HG03571 (cell line): ENCODE results near the gene DCST1.
"Not testable (repeated sequence)": the region's sequence is repeated elsewhere in the genome, so short reads cannot be mapped to it uniquely, and the experiment has no call there.

Source experiments
- ATAC-seq: cut with Tn5 transposase; IDR thresholded peaks from one replicate; pipeline ENCODE4 v1.9.1; 2021; ENCODE audit not compliant: unreplicated experiment

DCST1 gene, protein sequence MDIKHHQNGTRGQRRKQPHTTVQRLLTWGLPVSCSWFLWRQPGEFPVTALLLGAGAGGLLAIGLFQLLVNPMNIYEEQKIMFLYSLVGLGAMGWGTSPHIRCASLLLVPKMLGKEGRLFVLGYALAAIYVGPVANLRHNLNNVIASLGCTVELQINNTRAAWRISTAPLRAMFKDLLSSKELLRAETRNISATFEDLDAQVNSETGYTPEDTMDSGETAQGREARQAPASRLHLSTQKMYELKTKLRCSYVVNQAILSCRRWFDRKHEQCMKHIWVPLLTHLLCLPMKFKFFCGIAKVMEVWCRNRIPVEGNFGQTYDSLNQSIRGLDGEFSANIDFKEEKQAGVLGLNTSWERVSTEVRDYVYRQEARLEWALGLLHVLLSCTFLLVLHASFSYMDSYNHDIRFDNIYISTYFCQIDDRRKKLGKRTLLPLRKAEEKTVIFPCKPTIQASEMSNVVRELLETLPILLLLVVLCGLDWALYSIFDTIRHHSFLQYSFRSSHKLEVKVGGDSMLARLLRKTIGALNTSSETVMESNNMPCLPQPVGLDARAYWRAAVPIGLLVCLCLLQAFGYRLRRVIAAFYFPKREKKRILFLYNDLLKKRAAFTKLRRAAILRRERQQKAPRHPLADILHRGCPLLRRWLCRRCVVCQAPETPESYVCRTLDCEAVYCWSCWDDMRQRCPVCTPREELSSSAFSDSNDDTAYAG

DNA sequence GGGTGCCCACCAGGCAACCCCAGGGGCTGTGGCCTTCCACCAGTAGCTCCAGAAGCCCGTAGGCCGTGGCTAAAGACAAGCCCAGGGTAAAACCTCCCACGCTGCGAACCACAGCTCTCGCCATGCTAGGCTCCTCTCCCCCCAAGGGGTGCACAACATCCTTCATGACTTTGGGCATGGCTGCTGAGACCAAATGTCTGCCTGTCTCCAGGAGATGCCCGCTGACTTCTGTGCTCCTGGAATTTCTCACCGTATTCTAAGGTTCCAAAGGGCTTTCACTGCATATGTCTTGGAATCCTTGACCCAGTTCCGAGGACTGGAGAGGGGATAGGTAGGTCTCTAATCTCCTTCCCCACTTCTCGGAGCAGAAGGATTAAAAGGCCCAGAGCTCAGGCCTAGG is at the start of gene DCST1, which contains the start of gene DCST2:
DCST1 (plus strand) TSS at position 301 of the 400 bp plus-strand sequence. CDS start 213 bp downstream, outside the sequence.
DCST2 (minus strand) TSS at position 258 of the 400 bp plus-strand sequence; CDS start at position 178, 80 bp downstream.
- ATAC-seq = no peak

DNA sequence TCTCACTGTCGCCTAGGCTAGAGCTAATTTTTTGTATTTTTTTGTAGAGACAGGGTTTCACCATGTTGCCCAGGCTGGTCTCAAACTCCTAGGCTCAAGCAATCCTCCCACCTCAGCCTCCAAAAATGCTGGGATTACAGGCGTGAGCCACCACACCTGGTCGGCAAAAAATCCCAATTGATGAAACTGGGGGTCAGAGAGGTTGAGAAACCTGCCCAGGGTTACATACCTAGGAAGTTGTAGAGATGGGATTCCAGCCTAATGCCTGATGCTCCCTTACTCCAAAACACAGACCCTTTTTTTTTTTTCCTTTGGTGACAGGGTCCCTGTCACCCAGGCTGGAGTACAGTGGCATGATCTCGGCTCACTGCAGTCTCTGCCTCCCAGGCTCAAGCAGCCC is 46.9 kb upstream of the DCST1 start:
- ATAC-seq = not testable (repeated sequence)

DNA sequence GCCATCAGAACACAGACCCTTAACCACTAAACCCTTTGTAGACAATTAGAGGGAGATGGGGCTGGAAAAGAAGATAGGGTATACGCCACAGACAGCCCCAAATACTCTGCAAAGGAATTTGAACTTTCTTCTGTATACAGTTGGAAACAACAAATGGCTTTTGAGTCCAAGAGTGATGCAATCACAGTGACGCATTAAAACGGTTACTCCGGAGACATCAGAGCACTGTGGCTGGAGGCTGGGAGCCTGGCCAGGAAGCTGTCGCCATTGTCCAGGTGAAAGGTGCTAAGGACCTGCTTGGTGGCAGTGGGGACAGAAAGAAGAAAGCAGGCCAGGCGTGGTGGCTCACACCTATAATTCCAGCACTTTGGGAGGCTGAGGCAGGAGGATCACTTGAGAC is 46.3 kb upstream of the DCST1 start:
- ATAC-seq = no peak

DNA sequence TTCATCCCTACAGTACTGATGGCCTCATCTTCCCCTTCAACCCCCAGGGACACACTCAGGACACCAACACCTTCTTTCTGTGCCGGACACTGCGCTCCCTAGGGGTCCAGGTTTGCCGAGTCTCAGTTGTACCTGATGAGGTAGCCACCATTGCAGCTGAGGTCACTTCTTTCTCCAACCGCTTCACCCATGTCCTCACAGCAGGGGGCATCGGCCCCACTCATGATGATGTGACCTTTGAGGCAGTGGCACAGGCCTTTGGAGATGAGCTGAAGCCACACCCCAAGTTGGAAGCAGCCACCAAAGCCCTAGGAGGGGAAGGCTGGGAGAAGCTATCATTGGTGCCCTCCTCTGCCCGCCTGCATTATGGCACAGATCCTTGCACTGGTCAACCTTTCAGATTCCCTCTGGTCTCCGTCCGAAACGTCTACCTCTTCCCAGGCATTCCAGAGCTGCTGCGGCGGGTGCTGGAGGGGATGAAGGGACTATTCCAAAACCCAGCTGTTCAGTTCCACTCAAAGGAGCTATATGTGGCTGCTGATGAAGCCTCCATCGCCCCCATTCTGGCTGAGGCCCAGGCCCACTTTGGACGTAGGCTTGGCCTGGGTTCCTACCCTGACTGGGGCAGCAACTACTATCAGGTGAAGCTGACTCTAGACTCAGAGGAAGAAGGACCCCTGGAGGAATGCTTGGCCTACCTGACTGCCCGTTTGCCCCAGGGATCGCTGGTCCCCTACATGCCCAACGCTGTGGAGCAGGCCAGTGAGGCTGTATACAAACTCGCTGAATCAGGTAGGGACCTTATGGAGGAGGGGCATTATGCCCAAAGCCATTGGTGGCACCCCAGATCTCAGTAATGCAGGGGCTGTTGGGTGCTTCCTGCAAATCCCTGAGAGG is 45.3 kb upstream of the DCST1 start:
- ATAC-seq = no peak

DNA sequence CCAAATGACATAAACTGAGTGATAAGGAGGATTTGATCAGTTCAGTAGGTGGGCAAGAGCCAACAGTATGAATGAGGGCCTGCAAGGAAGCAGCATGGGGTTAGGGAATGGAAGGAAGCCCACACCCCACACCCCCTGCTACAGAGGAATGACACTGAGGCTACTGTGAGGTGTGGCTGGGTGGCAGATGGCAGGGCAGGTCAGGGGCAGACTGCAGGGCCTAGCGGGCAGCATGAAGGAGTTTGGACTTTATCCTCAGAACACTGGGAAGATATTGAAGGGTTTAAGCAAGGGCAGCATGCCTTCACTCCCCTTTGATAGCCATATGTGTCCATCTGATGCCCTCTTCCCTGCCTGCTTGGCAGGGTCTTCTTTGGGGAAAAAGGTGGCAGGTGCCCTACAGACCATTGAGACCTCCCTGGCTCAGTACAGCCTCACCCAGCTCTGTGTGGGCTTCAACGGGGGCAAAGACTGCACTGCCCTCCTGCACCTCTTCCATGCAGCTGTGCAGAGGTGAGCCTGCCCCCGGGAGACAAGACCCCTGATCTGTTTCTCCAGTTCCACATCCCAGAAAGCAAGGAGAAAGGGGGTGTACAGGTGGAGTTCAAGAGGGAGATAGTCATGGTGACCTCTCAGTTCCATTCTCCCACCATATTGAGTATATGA is 44.3 kb upstream of the DCST1 start:
- ATAC-seq = no peak

DNA sequence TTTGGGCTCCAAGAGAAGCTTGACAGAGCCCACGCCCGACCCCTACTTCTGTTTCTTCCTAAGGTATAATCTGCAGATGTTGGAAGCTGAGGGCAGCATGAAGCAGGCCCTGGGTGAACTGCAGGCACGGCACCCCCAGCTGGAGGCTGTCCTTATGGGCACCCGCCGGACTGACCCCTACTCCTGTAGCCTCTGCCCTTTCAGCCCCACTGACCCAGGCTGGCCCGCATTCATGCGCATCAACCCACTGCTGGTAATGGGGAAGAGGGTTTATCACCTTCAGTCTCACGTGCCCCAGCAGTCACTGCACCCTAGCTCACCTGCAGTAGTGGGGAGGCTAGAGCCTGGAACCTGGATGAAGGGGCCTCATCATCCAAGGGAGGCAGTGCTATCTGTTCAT is 43.3 kb upstream of the DCST1 start:
- ATAC-seq = no peak

DNA sequence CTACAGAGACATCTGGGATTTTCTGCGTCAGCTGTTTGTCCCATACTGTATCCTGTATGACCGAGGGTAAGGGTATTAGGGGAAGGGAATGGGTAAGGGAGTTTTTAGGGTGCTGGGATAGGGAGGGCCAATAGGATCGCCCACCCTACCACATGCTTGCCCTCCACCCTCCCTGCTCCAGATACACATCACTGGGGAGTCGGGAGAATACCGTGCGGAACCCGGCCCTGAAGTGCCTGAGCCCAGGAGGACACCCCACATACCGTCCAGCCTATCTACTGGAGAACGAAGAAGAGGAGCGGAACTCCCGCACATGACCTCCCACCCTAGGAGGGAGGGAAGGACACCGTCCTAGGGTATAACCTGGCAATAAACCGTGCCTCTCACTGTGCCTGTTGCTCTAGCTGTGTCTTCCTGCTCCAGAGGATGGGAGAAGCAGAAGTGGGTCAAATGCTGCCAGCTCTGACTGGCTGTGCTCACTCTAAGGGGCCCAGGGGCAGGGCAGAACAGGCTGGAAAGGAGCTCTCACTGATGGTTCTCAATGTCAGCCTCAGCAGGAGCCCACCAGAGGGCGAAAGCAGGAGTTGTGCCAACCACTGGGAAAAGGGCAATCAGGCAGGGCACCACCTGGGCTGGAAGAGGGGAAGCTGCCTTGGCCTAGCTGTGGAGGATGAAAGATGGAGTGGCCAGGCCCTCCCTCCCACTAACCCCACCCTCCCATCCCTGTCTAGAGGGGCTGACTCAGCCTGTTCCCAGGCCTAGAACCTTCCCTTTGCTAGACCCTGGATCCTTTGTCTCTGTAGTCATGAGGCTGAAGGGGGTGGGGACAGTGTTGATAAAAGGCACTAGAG is 40.7 kb upstream of the DCST1 start:
- ATAC-seq = no peak

DNA sequence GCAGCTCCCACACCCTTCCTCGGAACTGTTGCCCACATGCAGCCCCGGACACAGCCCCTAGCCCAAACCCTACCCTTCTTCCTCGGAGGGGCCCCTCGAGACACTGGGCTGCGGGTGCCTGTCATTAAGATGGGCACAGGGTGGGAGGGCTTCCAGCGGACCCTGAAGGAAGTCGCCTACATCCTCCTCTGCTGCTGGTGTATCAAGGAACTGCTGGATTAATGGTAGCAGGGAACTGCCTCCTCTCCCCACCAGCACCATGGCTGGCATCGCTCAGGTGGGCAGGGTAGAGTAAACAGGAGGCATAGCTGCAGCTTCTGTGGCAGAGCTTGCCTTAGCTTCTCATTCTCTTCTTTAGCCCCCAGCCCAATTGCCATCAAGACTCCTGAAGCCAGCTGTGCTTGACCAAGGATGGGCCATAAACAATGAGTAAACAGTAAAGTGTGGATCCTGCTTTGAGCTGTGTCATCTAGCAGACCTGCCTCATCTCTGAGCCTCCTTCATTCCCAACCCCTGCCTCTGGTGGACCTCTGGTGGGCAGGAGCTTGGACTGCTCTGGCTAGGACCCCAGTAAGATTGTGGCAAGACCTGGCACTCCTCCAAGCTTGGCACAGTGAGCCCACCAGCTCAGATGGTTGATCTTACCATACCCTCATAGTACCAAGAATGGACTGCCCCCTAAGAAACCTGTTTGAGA is 39.9 kb upstream of the DCST1 start, which contains the start of gene LENEP:
LENEP (plus strand) TSS at position 15 of the 697 bp plus-strand sequence; CDS start at position 37, 22 bp downstream.
- ATAC-seq = no peak

DNA sequence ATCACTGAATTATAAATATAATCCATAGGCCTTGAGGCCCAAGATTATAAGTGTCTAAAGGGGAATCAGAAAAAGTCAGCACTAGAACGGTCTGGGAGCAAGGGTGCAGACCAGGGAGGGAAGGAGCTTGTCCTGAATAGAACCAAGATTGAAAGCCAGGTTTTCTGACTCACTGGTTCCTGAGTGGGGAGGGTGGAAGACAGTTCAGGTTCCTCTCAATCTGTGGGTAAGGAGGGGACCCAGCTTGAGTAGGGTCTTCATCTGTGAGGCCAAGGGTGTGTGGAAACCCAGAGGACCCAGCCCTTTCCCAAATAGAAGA is 39.4 kb upstream of the DCST1 start:
- ATAC-seq = no peak

DNA sequence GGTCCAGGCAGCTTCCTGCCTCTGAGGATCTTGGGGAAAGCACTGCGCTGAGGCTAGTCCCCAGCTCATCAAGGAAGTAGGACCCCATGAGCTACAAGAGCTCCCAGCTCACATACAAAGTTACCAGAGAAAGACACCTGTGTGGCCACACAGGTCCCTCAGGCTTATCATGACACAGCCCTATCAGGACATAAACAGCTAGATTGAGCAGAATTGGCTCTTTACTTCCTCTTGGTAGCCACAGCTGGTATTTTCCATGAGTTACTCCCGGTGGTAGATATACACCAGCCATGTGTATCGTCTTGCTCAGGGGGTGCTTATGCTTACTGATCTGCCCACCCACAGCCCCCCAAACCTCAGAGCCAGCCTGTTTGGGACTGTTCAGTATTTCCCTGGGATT is 39.0 kb upstream of the DCST1 start:
- no peak for ATAC-seq

DNA sequence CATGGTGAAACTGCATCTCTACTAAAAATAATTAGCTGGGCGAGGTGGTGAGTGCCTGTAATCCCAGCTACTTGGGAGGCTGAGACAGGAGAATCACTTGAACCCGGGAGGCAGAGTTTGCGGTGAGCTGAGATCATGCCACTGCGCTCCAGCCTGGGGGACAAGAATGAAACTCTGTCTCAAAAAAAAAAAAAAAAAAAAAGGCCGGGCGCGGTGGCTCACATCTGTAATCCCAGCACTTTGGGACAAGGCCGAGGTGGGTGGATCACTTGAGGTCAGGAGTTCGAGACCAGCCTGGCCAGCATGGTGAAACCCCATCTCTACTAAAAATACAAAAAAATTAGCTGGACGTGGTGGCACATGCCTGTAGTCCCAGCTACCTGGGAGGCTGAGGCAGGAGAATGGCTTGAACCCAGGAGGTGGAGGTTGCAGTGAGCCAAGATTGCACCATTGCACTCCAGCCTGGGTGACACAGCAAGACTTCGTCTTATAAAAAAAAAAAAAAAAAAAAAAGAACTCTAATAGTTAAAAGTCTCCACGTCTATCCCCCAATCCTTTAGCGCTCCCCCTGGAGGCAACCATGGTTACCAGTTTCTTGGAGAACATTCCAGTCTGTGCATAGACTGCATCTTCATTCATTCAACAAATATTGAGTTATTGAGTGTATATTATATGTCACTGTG is 38.2 kb upstream of the DCST1 start:
- ATAC-seq = not testable (repeated sequence)

DNA sequence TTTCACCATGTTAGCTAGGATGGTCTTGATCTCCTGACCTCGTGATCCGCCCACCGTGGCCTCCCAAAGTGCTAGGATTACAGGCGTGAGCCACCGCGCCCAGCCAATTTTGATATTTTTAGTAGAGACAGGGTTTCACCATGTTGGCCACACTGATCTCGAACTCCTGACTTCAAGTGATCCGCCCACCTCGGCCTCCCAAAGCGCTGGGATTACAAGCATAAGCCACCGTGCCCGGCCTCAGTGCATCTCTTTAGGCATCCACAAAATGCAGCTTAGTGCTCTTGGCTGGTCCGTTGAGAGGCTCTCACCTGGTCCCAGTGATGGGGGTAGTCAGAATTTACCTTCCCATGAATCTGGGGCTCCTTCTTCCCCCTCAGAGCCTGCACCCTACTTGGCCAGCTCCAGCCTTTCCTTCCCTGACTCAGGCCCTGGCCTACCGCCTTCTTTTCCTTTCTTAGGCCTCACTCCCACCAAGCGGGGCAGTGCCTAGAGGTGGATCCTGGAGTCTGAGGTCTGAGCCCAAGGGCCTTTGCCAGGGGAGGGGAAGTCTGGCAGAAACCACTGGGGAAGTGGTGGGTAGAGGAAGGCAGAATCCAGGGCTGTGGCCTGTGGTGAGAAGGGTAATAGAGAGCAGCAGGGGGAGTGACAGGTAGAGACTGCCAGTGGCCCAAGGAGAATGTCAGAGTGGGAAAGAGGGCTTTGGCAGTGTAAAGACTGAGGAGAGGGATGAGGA is 36.5 kb upstream of the DCST1 start:
- no peak for ATAC-seq

DNA sequence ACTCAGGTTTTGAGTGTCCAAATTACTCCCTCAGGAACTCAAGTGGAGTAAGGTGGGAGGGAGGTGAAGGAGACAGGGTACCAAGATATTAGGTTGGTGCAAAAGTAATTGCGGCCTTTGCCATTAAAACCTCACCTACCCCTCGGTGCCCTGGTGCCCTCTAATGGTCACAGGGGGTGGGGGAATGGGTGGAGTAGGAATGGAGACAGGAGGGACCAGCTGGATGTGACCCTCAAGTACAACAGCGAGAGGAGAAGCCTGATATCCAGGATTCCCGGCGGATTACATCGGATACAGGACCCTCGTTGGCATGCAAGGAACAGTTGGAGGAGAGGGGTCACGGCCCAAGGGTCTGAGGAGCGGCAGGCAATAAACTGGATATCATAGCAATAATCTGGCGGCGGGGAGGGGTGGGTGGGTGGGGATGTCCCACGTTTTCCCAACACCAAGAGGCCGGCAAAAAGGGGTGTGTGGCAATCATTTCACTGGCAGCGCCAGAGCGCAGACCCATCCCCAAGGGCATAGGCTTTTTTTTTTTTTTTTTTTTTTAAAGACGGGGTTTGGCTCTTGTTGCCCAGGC is 35.3 kb upstream of the DCST1 start:
- ATAC-seq = no peak

DNA sequence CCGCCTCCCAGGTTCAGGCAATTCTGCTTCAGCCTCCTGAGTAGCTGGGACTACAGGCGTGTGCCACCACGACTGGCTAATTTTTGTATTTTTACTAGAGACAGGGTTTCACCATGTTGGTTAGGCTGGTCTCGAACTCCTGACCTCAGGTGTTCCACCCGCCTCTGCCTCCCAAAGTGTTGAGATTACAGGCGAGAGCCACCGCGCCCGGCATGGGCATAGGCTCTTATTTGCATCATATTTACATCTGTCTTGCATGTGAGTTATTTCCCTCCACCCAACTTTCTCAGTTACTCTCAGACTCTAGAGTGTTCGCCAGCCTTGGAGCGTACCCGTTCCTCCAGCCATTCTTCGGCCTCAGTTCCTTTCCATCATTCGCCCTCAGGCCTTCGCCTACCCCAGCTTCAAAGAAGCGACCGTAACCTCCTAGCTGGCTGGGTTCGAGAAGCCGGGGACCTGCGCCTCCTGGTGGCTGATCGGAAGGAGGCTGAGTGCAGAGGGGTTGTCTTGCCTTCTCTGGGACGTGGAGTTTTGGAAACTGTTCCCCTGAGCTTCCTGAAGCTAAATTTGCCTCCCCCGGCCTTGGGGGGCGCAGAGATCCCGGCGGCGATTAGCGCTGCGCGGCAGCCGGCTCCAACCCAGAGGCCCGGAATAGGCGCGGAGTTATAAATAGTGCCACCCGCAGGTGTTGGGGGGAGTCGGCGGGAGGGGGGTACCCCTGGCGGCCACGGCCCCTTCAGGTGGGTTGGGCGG is 34.6 kb upstream of the DCST1 start:
- ATAC-seq = no peak

DNA sequence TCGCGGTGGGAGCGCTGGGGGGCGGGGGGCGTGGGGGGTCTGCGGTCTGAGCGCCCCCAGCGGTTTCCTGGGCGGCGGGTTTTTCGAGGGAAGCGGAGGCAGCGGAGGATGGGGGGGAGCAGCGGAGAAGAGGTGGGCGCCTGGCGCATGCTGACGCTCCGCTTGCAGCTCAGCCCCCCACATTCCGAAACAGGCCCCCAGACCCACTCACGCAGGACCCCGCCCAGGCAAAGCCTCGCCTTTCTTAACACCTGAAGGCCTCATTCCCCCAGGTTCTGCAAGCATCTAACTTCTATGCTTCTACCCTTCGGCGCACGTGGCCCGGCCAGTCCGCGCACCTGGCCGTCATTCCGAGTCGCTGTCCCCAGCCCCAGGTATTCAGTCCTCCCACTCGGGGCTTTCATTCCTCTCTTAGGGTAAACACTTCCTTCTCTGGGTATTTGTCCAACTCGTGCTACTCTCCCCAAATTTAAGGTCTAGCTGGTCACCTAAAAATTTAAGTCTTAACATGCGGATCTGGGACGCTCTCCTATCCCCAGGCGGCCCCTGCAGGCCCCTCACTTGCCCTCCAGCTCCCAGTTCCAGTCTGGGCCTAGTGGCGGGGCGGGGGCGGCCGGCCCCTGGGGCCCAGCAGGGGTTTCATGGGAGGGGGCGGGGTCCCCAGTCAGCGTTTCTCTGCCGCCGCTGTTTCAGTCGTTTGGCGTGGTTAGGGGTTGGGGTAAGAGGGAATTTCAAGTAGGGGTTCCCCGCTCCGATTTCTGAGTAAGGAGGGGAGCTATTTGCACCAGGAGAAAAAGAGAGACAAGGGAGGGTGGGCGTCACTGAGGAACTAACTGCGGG is 33.8 kb upstream of the DCST1 start:
- ATAC-seq = no peak

DNA sequence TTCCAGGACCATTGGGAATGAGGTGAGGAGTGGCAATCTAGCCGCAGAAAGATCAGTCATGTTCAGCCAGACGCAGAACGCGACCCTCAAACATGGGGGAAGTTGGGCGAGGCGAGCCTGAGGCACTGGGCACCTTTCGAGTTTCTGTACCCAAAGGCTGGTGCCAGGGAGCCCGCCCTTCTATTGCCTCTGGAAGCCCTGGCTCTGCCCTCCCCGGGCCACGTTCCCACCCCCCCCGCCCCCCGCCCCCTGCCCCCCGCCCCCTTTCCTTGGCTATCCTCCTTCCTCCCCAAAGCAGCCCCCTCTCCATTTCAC is 33.3 kb upstream of the DCST1 start:
- ATAC-seq = no peak
